Activated naive CD8-positive, alpha-beta T cell treated with anti-CD3 and anti-CD28 coated beads for 36 hours (primary cell): Measurements from ENCODE around the gene PTPRD. TPM values are rescaled to one million over a fixed set of nuclear protein-coding genes. Genes with fewer than 3 reads are reported as not detected.

Experiments
- DNase-seq: peaks from one replicate; pipeline ENCODE4 v3.0.0; 2021
- H3K27ac Mint-ChIP-seq: one replicate; pipeline ENCODE4 v1.8.0; 2022; ENCODE audit warnings: mild to moderate bottlenecking, moderate library complexity, mixed read lengths
- H3K27me3 Mint-ChIP-seq: one replicate; pipeline ENCODE4 v1.8.0; 2022; ENCODE audit warnings: mild to moderate bottlenecking, mixed read lengths
- H3K36me3 Mint-ChIP-seq: one replicate; pipeline ENCODE4 v1.8.0; 2021; ENCODE audit warnings: mild to moderate bottlenecking, mixed read lengths
- H3K4me1 Mint-ChIP-seq: one replicate; pipeline ENCODE4 v1.8.0; 2021; ENCODE audit warnings: mixed read lengths
- H3K4me3 Mint-ChIP-seq: one replicate; pipeline ENCODE4 v1.8.0; 2022; ENCODE audit warnings: mild to moderate bottlenecking, moderate library complexity, mixed read lengths
- H3K9me3 Mint-ChIP-seq: one replicate; pipeline ENCODE4 v1.8.0; 2022; ENCODE audit warnings: mixed read lengths
- total RNA-seq, 2 experiments: library from RNA; stranded (reverse); gene quantifications; one replicate each; pipeline ENCODE4 v1.2.3, GENCODE V29; 2021

PTPRD gene
- total RNA-seq, 2 experiments from 2014 or later = 0.16 to 0.18 TPM

DNA sequence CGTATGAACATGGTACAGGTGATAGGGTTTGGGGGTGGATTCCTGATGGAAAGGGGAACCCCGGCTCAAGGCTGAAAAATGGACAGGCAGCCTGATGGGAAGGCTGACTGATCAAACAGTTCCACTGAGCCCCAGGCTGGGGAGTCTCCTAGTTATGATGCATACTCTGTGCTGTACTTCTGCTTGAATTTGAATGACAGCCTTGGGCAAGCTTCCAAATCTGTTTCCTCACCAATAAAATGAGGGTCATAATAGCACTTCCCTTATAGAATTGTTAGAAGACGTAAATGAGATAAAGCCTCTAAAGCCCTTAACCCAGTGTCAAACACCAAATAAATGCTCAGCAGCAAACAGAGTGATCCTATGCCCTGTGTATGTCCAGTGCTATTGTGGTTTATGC, 2334.8 kb downstream of the PTPRD start:
- DNase-seq = no peak
- Mint-ChIP-seq H3K36me3 (peaks cover 4% of the 10 kb centered on the region), H3K4me3 (no peak overlapping the region), H3K9me3 (peaks cover 9% of the 10 kb centered on the region), H3K4me1 (no peaks in the 10 kb centered on the region), H3K27me3 (no peaks in the 10 kb centered on the region), H3K27ac (no peak overlapping the region)

DNA sequence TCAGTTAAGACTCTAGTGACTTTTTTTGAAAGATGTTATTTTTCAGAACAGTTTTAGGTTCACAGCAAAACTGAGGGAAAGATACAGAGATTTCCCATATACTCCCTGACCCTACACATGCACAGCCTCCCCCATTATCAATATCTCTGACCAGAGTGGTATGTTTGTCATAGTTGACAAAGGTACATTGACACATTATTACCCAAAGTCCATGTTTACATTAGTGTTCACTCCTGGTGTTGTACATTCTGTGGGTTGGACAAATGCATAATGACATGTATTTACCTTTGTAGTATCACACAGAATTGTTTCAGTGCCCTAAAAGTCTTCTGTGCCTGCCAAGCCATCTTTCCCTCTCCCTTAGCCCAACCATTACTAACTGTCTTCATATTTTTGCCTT, 2342.6 kb downstream of the PTPRD start:
- peaks cover 13% of the 10 kb centered on the region for H3K27me3 Mint-ChIP-seq
- H3K27ac Mint-ChIP-seq = no peak overlapping the region
- no peaks in the 10 kb centered on the region for H3K36me3 Mint-ChIP-seq
- no peaks in the 10 kb centered on the region for H3K4me1 Mint-ChIP-seq
- no peak for DNase-seq
- H3K9me3 Mint-ChIP-seq = no peaks in the 10 kb centered on the region
- H3K4me3 Mint-ChIP-seq = no peak overlapping the region

DNA sequence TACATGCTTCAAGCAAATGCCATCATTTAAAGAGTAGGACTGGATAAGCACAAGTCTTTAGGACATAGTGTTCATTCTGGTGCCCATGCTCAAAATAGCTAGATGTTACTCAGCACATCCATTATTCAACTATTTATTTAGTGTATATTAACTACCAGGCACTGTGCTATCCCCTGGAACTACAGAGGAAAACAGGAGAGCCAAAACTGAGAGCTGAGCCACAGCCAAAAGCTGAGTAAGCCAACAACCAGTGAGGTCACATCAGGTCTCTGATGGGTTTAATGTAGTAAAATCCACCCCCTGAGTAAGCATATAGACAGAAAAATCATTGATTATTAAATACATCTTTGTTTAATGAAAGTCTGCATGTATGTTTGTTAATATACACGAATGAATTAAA, 2343.9 kb downstream of the PTPRD start:
- peaks cover 13% of the 10 kb centered on the region for H3K27me3 Mint-ChIP-seq
- H3K36me3 Mint-ChIP-seq = no peaks in the 10 kb centered on the region
- H3K4me1 Mint-ChIP-seq = no peaks in the 10 kb centered on the region

DNA sequence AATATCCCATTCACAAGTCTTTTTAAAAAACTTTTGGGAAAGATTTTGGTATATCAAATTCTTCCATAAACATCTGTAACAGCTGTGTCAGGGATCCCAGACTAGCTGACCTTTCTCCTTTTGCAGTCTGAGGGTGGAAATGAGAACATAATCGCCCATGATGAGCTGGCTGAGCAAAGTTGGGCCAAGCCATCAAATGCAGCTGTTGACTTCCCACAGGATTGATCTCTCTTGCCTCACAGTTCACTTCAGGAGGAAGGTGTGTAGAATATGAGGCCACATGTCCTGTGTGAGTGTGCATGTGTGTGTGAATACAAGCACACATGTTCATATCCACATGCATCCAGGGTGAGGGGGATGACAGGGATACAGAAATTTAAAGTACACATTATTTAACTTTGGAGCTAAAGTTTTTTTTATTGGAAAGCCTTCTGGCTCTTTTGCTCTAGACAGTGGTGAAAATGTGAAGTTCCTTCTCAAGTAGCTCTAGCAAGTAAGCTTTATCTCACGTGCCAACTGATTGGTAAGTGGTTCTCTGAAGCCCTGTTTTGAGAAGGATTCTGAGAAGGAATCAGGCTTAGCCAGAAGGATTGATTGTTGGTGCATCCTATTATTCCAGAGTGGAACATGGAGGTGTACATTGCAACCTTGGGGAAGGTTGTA, 2344.5 kb downstream of the PTPRD start:
- no peak overlapping the region for H3K27ac Mint-ChIP-seq
- peaks cover 13% of the 10 kb centered on the region for H3K27me3 Mint-ChIP-seq
- no peaks in the 10 kb centered on the region for H3K9me3 Mint-ChIP-seq
- no peaks in the 10 kb centered on the region for H3K4me1 Mint-ChIP-seq
- DNase-seq = no peak
- H3K4me3 Mint-ChIP-seq = no peak overlapping the region
- no peaks in the 10 kb centered on the region for H3K36me3 Mint-ChIP-seq

More for the DNA sequence above, 2343.9 kb downstream of the PTPRD start:
- no peak for DNase-seq
- no peaks in the 10 kb centered on the region for H3K9me3 Mint-ChIP-seq
- H3K4me3 Mint-ChIP-seq = no peak overlapping the region
- H3K27ac Mint-ChIP-seq = no peak overlapping the region

DNA sequence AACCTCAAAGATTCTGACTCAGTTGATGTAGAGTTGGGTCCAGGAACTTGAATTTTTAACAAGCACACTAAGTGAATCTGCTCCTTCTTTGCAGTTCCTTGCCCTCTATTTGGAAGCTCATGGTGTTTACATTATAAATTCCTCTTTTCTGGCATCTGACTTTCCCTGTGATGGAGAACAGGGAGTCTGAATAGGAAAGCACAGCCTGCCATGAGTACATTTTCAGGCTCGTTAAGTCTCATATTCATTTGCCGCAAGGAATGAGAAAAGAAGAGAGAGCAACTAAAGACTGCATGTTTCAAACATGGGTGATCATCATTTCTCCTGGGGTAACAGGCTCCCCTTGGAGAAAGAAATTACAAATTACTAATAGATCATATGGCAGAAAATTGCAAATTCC, 2345.2 kb downstream of the PTPRD start:
- no peaks in the 10 kb centered on the region for H3K9me3 Mint-ChIP-seq
- H3K36me3 Mint-ChIP-seq = no peaks in the 10 kb centered on the region
- no peak for DNase-seq
- no peak overlapping the region for H3K27ac Mint-ChIP-seq
- H3K27me3 Mint-ChIP-seq = peaks cover 13% of the 10 kb centered on the region
- no peak overlapping the region for H3K4me3 Mint-ChIP-seq
- H3K4me1 Mint-ChIP-seq = no peaks in the 10 kb centered on the region

DNA sequence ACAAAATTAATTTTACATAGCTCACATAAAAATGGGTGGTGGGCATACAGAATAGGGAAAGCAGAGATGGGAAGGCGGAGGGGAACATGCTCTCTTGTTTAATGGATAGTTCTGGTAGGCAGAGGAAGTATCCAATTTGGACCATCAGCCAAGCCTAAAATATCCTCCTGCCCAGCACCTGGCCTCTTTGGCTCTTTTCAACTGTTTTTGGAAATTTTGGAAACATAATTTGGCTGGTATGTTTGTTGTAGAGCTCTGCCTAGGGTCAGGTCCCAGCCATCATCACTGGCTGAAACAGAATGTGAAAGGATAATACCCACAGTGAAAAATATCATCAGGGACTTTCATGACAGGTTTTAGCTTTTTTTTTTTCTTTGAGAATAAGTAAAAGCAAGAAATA, 2345.9 kb downstream of the PTPRD start:
- DNase-seq = no peak
- no peaks in the 10 kb centered on the region for H3K36me3 Mint-ChIP-seq
- H3K27me3 Mint-ChIP-seq = peaks cover 12% of the 10 kb centered on the region
- no peak overlapping the region for H3K27ac Mint-ChIP-seq
- no peaks in the 10 kb centered on the region for H3K4me1 Mint-ChIP-seq
- H3K4me3 Mint-ChIP-seq = no peak overlapping the region
- no peaks in the 10 kb centered on the region for H3K9me3 Mint-ChIP-seq

DNA sequence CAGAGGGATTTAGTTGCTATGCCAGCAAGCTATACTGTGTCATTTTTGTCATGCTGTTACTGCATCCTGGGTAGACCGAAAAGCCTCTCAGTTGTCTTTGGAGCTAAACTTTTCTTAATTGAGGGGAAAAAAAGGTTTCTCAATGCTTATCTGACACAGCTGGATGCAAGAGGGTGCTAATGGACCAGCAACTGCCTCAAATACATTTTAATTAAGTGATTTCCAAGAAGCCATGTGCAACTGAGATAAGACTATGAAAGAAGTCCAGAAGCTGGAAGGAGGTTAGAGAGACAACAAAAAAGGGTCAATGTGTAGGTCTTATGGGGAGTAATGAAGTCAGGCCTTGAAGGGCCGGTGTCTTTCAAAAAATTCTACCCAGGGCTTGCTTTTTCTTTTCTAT, 2347.5 kb downstream of the PTPRD start:
- Mint-ChIP-seq H3K9me3 (no peaks in the 10 kb centered on the region), H3K4me1 (no peaks in the 10 kb centered on the region), H3K36me3 (no peaks in the 10 kb centered on the region), H3K4me3 (no peak overlapping the region), H3K27ac (no peak overlapping the region), H3K27me3 (peaks cover 6% of the 10 kb centered on the region)
- DNase-seq = no peak
